ENCODE results near the gene CSMD2.

Gene CSMD2

GRCh38 chr1:34153246-34153645 lies 11.8 kb downstream of the CSMD2 start:
- no peak for DNase-seq

GRCh38 chr1:34149501-34149900 lies 15.5 kb downstream of the CSMD2 start:
- DNase-seq = no peak

DNA sequence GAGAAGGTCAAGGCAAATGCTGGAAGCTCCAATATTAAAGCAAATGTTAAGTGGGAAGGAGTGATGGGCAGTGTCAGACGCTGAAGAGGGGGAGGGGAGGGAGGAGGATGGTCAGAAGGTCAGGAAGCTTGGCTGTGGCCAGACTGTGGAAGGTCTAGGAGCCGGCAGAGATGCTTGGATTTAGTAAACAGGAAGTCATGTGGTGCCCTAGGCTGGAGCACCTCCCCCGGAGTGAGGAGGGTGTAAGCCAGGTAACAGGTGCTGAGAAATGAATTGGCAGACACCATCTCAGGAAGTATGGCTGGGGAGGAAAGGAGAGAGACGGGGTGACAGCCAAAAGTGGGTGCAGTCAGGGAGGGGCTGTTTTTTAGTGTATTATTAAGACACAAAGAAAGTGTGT lies 17.7 kb downstream of the CSMD2 start:
- DNase-seq = no peak

DNA sequence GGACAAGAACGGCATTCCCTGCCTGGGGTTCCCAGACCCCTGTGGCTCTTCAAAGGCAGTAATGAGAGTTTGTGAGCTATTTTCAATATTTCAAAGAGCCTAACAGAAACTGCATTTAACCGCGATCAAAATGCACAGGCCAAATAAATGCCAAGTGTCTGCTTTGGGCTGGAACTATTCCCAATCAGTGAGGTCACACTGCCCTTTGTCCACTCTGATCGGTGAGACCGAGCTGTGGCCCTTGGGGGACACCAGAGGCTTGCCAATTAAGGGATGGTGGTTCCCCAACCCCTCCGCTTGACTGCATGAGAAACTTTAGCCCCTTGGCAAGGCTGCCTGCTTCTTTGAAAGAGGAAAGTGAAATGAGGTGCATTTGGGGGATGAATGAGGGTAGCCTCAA lies 20.3 kb downstream of the CSMD2 start:
- no peak for DNase-seq

DNA sequence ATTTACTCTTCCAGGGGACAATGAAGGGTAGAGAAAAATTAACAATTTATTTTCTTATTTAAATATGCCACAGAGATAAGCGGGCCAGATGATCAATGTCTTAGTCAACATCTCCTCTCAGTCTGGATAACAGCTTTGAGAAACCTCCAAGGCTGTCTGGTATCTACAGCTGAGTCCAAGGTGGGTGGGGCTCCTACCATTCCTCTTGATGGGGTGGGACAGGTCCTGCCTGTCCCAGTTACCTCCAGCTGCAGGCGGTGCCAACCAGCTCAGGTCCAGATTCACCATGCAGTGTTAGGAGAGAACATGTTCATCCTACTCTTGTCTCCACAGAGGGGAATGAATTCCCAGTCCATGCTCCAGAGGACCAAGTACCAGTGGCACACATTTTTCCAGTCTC lies 21.1 kb downstream of the CSMD2 start:
- no peak for DNase-seq

DNA sequence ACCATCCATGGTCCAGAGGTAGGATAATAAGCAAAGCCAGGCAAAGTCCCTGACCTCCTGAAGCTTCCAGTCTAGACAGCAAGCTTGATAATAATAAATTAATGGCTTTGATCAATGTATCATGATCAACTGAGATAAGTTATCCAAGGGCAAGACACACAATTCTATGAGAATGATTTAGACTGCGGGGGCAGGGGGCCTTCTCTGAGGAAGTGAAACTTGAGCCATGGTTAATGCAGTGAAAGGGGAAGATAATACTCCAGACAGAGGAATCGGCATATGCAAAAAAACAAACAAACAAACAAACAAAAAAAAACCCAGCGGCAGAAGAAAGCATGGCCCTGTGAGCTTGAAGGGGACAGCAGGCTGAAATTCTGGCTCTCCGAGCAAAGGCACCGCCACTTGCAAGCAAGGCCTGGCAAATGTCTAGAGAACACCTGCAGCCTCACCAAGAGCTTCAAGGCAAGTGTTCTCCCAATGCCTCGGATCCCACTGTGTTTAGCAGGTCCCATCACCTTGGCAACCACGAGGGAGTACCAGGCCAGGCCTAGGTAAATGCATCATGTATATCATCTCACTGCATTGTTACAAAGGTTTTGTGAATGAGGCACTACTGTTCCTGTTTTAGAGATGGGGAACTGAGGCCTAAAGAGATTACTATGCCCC lies 24.9 kb downstream of the CSMD2 start:
- no peak for DNase-seq

- no peak for DNase-seq
These were observed 27.6 kb downstream of the CSMD2 start for GRCh38 chr1:34137411-34137810.

- no peak for DNase-seq
These were observed 32.9 kb downstream of the CSMD2 start for GRCh38 chr1:34132161-34132420.

- no peak for DNase-seq
These were observed 33.5 kb downstream of the CSMD2 start for GRCh38 chr1:34131396-34132160.

- no peak for DNase-seq
These were observed 34.7 kb downstream of the CSMD2 start for GRCh38 chr1:34130306-34130705.

DNA sequence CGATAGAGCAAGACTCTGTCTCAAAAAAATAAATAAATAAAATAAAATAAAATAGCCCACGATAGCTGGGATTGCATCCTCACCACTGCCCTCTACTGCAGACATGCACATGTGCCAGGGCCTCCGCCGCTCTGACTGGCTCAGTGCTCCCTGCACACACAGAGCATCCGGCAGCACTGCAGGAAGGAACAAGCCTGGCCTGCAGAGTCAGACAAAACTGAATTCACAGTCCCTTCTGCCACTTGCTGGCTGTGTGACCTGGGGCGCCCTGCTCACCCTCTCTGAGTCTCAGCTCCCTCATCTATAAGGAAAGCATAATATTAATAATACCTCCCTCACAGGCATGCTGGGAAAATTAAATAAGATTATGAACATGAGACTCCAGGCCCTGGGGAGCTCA lies 35.4 kb downstream of the CSMD2 start:
- no peak for DNase-seq

- DNase-seq = no peak
These were observed 36.7 kb downstream of the CSMD2 start for GRCh38 chr1:34128186-34128889.

- DNase-seq = no peak
These were observed 37.7 kb downstream of the CSMD2 start for GRCh38 chr1:34127006-34128000.

DNA sequence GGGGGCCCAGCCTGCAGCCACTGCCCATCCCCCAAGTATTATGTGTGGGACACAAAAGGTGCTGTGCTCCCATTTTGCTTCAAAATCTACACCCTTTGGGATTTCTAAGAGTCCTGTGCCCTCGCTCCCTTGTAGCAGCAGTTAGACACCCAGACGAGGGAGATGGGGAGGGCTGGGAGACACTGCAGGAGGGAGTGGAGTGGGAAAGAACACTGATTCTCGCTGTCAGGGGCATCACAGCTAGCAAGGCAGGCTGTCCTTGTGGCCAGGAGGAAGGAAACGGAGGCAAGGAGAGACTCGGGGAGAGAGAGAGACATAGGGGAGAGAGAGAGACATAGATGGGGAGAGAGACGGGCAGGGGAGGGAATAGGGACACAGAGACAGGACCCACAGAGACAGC lies 38.5 kb downstream of the CSMD2 start:
- no peak for DNase-seq

- no peak for DNase-seq
These were observed 39.2 kb downstream of the CSMD2 start for GRCh38 chr1:34125721-34126380.

- no peak for DNase-seq
These were observed 42.7 kb downstream of the CSMD2 start for GRCh38 chr1:34122080-34122932.

GRCh38 chr1:34115233-34115632 lies 49.8 kb downstream of the CSMD2 start:
- no peak for DNase-seq

GRCh38 chr1:34113887-34114286 lies 51.1 kb downstream of the CSMD2 start:
- DNase-seq = no peak

- no peak for DNase-seq
These were observed 51.7 kb downstream of the CSMD2 start for GRCh38 chr1:34113362-34113761.

DNA sequence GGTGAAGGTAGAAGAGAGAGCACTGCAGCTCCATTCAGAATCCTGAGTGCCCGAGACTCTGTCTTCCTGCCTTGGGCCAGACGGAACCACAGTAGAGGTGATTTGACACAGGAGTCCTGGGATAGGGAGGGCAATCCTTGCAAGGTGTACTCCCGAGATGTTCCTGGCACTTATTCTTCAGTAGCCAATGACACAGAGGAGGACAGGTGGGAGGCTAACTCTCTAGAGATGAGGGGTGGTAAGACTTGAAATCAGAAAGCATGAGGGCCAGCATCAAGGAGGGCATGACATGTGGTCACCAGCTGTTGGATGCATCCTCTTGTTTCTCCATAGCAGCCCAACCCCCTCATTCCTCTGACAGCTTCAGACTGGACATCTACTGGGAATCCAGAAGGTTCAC lies 56.3 kb downstream of the CSMD2 start:
- DNase-seq = no peak

DNA sequence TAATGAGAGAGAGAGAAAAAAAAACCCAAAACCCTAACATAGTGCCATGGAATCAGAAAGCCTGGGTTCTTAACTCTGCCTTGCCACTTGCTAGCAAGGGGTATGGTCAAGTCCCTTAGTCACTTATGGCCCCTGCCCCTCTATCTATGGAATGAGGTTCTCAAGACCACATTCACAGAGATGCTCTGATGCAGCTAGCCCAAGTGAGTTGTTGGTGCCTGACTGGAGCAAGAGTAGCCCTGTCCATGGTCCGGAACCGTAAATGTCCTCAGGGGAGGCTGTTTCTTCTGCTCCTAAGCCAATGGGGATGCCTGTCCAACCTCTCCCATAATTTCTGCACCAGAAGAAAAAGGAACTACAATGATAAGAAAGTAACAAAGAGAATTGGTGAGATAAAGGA lies 56.8 kb downstream of the CSMD2 start:
- no peak for DNase-seq

- DNase-seq = no peak
These were observed 63.9 kb downstream of the CSMD2 start for GRCh38 chr1:34101151-34101550.
